HG03103 (cell line): ENCODE results near the gene SCN3B.

Source experiments
- ATAC-seq: cut with Tn5 transposase; IDR thresholded peaks from one replicate; pipeline ENCODE4 v1.9.1; 2021; ENCODE audit warnings: low read depth; ENCODE audit not compliant: unreplicated experiment

SCN3B gene

GRCh38 chr11:123603666-123604065, 50.8 kb downstream of the SCN3B start:
- no peak for ATAC-seq

GRCh38 chr11:123601743-123602142, 52.7 kb downstream of the SCN3B start:
- no peak for ATAC-seq

- ATAC-seq = no peak
Observed at GRCh38 chr11:123601136-123601535, 53.3 kb downstream of the SCN3B start.

GRCh38 chr11:123597859-123598258, 56.6 kb downstream of the SCN3B start:
- no peak for ATAC-seq

- ATAC-seq = no peak
Observed at GRCh38 chr11:123594921-123595320, 59.5 kb downstream of the SCN3B start.

GRCh38 chr11:123594188-123594901, 60.1 kb downstream of the SCN3B start:
- no peak for ATAC-seq

- no peak for ATAC-seq
Observed at GRCh38 chr11:123593570-123593969, 60.9 kb downstream of the SCN3B start.

- ATAC-seq = no peak
Observed at GRCh38 chr11:123590296-123590912, 64.0 kb downstream of the SCN3B start.

- no peak for ATAC-seq
Observed at GRCh38 chr11:123588864-123589262, 65.6 kb downstream of the SCN3B start.

GRCh38 chr11:123588117-123588863, 66.1 kb downstream of the SCN3B start:
- no peak for ATAC-seq

- ATAC-seq = no peak
Observed at GRCh38 chr11:123587559-123587958, 66.9 kb downstream of the SCN3B start.

- no peak for ATAC-seq
Observed at GRCh38 chr11:123587044-123587443, 67.4 kb downstream of the SCN3B start.

- ATAC-seq = no peak
Observed at GRCh38 chr11:123586568-123586967, 67.9 kb downstream of the SCN3B start.

- no peak for ATAC-seq
Observed at GRCh38 chr11:123585706-123586105, 68.7 kb downstream of the SCN3B start.

- ATAC-seq = no peak
Observed at GRCh38 chr11:123585206-123585605, 69.2 kb downstream of the SCN3B start.

- ATAC-seq = no peak
Observed at GRCh38 chr11:123584737-123585136, 69.7 kb downstream of the SCN3B start.

GRCh38 chr11:123584186-123584585, 70.2 kb downstream of the SCN3B start:
- ATAC-seq = no peak

- ATAC-seq = no peak
Observed at GRCh38 chr11:123582992-123583504, 71.4 kb downstream of the SCN3B start.

GRCh38 chr11:123581651-123582399, 72.6 kb downstream of the SCN3B start:
- no peak for ATAC-seq

GRCh38 chr11:123580557-123581275, 73.7 kb downstream of the SCN3B start:
- peak; percentile 85 for ATAC-seq
